HFF-Myc (cell line): ENCODE measurements around the gene THBS3.
A peak's percentile ranks its signal among the peaks of the same experiment; 100 is the strongest.
"Not testable (repeated sequence)": the region's sequence is repeated elsewhere in the genome, so short reads cannot be mapped to it uniquely, and the experiment has no call there.

Experiments
- DNase-seq: peaks from one replicate; pipeline ENCODE4 v3.0.0-alpha.2; 2011; ENCODE audit warnings: low read depth; ENCODE audit errors: extremely low read depth
- H3K4me3 ChIP-seq: replicated peaks from 2 replicates; pipeline ENCODE4 v1.5.1; 2011; ENCODE audit warnings: low read depth, mild to moderate bottlenecking, control low read depth, low read length
- CTCF ChIP-seq: IDR thresholded peaks from 2 replicates; pipeline ENCODE4 v1.5.1; 2012; ENCODE audit warnings: mild to moderate bottlenecking, low read depth, low read length, control low read depth; ENCODE audit errors: missing control alignments

THBS3 gene

GRCh38 chr1:155244368-155245162, 36.9 kb upstream of the THBS3 start:
- DNase-seq: peak; percentile 99
- TF ChIP-seq CTCF: no peak

GRCh38 chr1:155242805-155243358, 35.2 kb upstream of the THBS3 start:
- no peak for DNase-seq
- peak overlapping the region; percentile 60 for H3K4me3 ChIP-seq
- TF ChIP-seq CTCF: no peak

More at GRCh38 chr1:155244368-155245162, 36.9 kb upstream of the THBS3 start:
- H3K4me3 ChIP-seq: peak overlapping the region; percentile 60

- no peak for TF ChIP-seq CTCF
- no peak overlapping the region for H3K4me3 ChIP-seq
- no peak for DNase-seq
Measured at GRCh38 chr1:155241841-155242264, 34.2 kb upstream of the THBS3 start.

- peak overlapping the region; percentile 45 for H3K4me3 ChIP-seq
- DNase-seq: peak; percentile 93
- TF ChIP-seq CTCF: no peak
Measured at GRCh38 chr1:155241069-155241679, 33.5 kb upstream of the THBS3 start.

GRCh38 chr1:155236451-155236850, 28.8 kb upstream of the THBS3 start:
- TF ChIP-seq CTCF: no peak
- no peak overlapping the region for H3K4me3 ChIP-seq
- no peak for DNase-seq

GRCh38 chr1:155235375-155235774, 27.7 kb upstream of the THBS3 start:
- H3K4me3 ChIP-seq, DNase-seq: not testable (repeated sequence)

GRCh38 chr1:155233502-155233901, 25.8 kb upstream of the THBS3 start:
- DNase-seq, H3K4me3 ChIP-seq: not testable (repeated sequence)

GRCh38 chr1:155232001-155232978, 24.6 kb upstream of the THBS3 start:
- not testable (repeated sequence) for H3K4me3 ChIP-seq, DNase-seq

GRCh38 chr1:155231302-155231701, 23.6 kb upstream of the THBS3 start:
- not testable (repeated sequence) for H3K4me3 ChIP-seq, DNase-seq
